ENCODE data around the gene LIPT2. TPM values are rescaled to one million over a fixed set of nuclear protein-coding genes. Genes with fewer than 3 reads are reported as not detected.

The LIPT2 gene
- total RNA-seq, 1 donor from 2014 or later = 8.0 TPM

- no peak for DNase-seq (ENCODE audit: low spot score)
Observed at GRCh38 chr11:74504100-74504691, 10.7 kb upstream of the LIPT2 start.

- DNase-seq (ENCODE audit: low spot score) = no peak
Observed at GRCh38 chr11:74494916-74495315, 1.4 kb upstream of the LIPT2 start.

GRCh38 chr11:74493791-74494630, 487 bp upstream of the LIPT2 start:
- DNase-seq (ENCODE audit: low spot score) = no peak

- no peak for DNase-seq (ENCODE audit: low spot score)
Observed at GRCh38 chr11:74492084-74492483, 1.4 kb downstream of the LIPT2 start.

GRCh38 chr11:74490941-74491340, 2.6 kb downstream of the LIPT2 start:
- DNase-seq (ENCODE audit: low spot score) = no peak

- no peak for DNase-seq (ENCODE audit: low spot score)
Observed at GRCh38 chr11:74487875-74488274, 5.6 kb downstream of the LIPT2 start.

GRCh38 chr11:74485868-74486267, 7.7 kb downstream of the LIPT2 start:
- DNase-seq (ENCODE audit: low spot score) = no peak

GRCh38 chr11:74480688-74481417, 12.7 kb downstream of the LIPT2 start:
- no peak for DNase-seq (ENCODE audit: low spot score)

GRCh38 chr11:74479732-74480123, 13.8 kb downstream of the LIPT2 start:
- DNase-seq (ENCODE audit: low spot score) = no peak

GRCh38 chr11:74478877-74479731, 14.4 kb downstream of the LIPT2 start:
- DNase-seq (ENCODE audit: low spot score) = no peak

- DNase-seq (ENCODE audit: low spot score) = no peak
Observed at GRCh38 chr11:74476536-74476935, 17.0 kb downstream of the LIPT2 start.

GRCh38 chr11:74474316-74474715, 19.2 kb downstream of the LIPT2 start:
- no peak for DNase-seq (ENCODE audit: low spot score)

- no peak for DNase-seq (ENCODE audit: low spot score)
Observed at GRCh38 chr11:74473382-74474173, 19.9 kb downstream of the LIPT2 start.

GRCh38 chr11:74471668-74472429, 21.7 kb downstream of the LIPT2 start:
- DNase-seq (ENCODE audit: low spot score) = no peak

GRCh38 chr11:74471037-74471436, 22.5 kb downstream of the LIPT2 start:
- no peak for DNase-seq (ENCODE audit: low spot score)

GRCh38 chr11:74470526-74470925, 23.0 kb downstream of the LIPT2 start:
- no peak for DNase-seq (ENCODE audit: low spot score)

- no peak for DNase-seq (ENCODE audit: low spot score)
Observed at GRCh38 chr11:74468936-74469335, 24.6 kb downstream of the LIPT2 start.

GRCh38 chr11:74468521-74468920, 25.0 kb downstream of the LIPT2 start:
- DNase-seq (ENCODE audit: low spot score) = no peak

GRCh38 chr11:74468058-74468457, 25.5 kb downstream of the LIPT2 start:
- DNase-seq (ENCODE audit: low spot score) = no peak

Data from mucosa of gallbladder (tissue), 1 donor.